Neutrophil (primary cell): ENCODE measurements around the gene FZR1.

Experiments
- H3K27ac ChIP-seq: fragments of 200-600 bp; sonication (generic); 2 replicates; pipeline ENCODE4 v1.5.1; 2016; ENCODE audit warnings: mild to moderate bottlenecking, moderate library complexity
- H3K27me3 ChIP-seq: fragments of 200-600 bp; sonication (generic); 2 replicates; pipeline ENCODE4 v1.6.0; 2016; ENCODE audit warnings: mild to moderate bottlenecking
- H3K36me3 ChIP-seq: fragments of 200-600 bp; sonication (generic); 2 replicates; pipeline ENCODE4 v1.5.1; 2017
- H3K4me1 ChIP-seq, 2 experiments: fragments of 200-600 bp in 1 of 2; sonication (generic) in 1 of 2; 1 replicate in 1 of 2; 2 replicates in 1 of 2; pipeline versions ENCODE4 v1.5.1 to v1.6.1; 2013 to 2016; ENCODE audit warnings: low read depth in 1 of 2, low read length in 1 of 2, mild to moderate bottlenecking in 1 of 2, moderate library complexity in 1 of 2; ENCODE audit not compliant: control insufficient read depth in 1 of 2, insufficient read depth in 1 of 2
- H3K4me3 ChIP-seq, 2 experiments: fragments of 200-600 bp in 1 of 2; sonication (generic) in 1 of 2; 1 replicate in 1 of 2; 2 replicates in 1 of 2; pipeline ENCODE4 v1.5.1; 2013 to 2016; ENCODE audit warnings: low read depth in 1 of 2, low read length in 1 of 2, mild to moderate bottlenecking in 1 of 2, moderate library complexity in 1 of 2
- H3K9me3 ChIP-seq: fragments of 200-600 bp; sonication (generic); 2 replicates; pipeline ENCODE4 v1.5.1; 2016
- CTCF ChIP-seq: fragments of 200-600 bp; sonication (generic); IDR thresholded peaks from 2 replicates; pipeline ENCODE4 v1.5.1; 2016; ENCODE audit warnings: antibody characterized with exemption

The FZR1 gene

GRCh38 chr19:3505598-3506383 lies at the start of gene FZR1:
Gene FZR1 (plus strand): TSS chr19:3506311. CDS start chr19:3522990, 16,679 bp downstream.
- Histone ChIP-seq H3K27ac (peak within 1 kb of the TSS; percentile 84), H3K4me1 (peaks cover 27 to 30% of the 10 kb centered on the region in 2 experiments), H3K9me3 (no peaks in the 10 kb centered on the region), H3K4me3 (peak within 1 kb of the TSS; percentile 84 to 90), H3K27me3 (no peaks in the 10 kb centered on the region), H3K36me3 (peaks cover 24% of the 10 kb centered on the region)
- TF ChIP-seq CTCF: peak; percentile 25

GRCh38 chr19:3456925-3457527 lies 49.1 kb upstream of the FZR1 start:
- Histone ChIP-seq H3K27ac (no peak overlapping the region), H3K9me3 (no peaks in the 10 kb centered on the region), H3K4me1 (no peaks in the 10 kb centered on the region), H3K27me3 (no peaks in the 10 kb centered on the region), H3K36me3 (peaks cover 90% of the 10 kb centered on the region), H3K4me3 (no peak overlapping the region)
- TF ChIP-seq CTCF: no peak

- no peak overlapping the region for H3K4me3 ChIP-seq
- no peaks in the 10 kb centered on the region for H3K4me1 ChIP-seq
- TF ChIP-seq CTCF: no peak
- no peaks in the 10 kb centered on the region for H3K9me3 ChIP-seq
- no peak overlapping the region for H3K27ac ChIP-seq
- peaks cover 87% of the 10 kb centered on the region for H3K36me3 ChIP-seq
- no peaks in the 10 kb centered on the region for H3K27me3 ChIP-seq
Observed at GRCh38 chr19:3457528-3458228, 48.4 kb upstream of the FZR1 start.

DNA sequence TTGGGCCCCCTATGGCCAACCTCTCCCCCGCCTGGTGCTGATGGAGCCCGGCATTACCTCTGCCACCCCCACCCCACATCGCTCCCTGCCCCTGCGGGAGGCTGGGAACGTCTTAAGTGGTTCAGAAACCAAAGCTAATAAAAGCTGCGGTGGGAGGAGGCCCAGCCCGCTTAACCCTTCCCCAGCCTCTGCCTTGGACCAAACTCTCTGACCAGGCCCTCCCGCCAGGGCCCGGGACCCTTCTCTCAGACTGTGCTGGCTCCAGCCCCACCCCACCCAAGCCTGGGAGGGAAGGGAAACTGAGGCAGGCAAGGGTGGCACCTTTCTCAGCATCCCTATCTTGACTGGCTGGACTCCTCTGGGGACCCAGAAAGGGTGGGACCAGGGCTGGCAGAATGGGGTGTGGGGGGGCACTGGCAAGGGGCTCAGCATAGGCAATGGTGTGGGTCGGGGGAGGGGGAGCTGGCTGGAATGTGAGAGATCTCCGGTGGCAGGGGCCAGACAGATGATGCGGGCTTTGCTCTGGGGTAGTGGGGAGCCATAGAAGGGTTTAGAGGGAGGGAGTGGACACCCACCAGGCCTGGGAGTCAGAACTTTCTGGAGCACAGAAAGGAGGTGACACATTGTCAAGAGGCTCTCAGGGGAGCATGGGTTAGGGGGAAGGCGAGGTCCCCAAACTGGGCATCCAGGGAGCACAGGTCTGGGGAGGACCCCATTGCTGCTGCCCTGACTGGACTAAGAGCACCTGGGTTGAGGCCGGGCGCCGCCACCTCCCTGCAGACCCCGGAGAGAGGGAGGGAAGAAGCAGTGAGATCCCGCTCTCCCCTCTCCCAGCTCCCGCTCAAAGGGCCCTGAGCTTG lies 47.7 kb upstream of the FZR1 start:
- Histone ChIP-seq H3K9me3 (no peaks in the 10 kb centered on the region), H3K36me3 (peaks cover 87% of the 10 kb centered on the region), H3K27me3 (no peaks in the 10 kb centered on the region), H3K4me3 (no peak overlapping the region), H3K27ac (no peak overlapping the region), H3K4me1 (no peaks in the 10 kb centered on the region)
- no peak for TF ChIP-seq CTCF
